Kidney (tissue), 22 donors: ENCODE results near the gene EDC3. TPM values are rescaled to one million over a fixed set of nuclear protein-coding genes. Genes with fewer than 3 reads are reported as not detected.
"Not testable (repeated sequence)": the region's sequence is repeated elsewhere in the genome, so short reads cannot be mapped to it uniquely, and the experiment has no call there.

Experiments
- DNase-seq, 5 donors: peaks; one replicate each; pipeline ENCODE4 v3.0.0-alpha.2; 2013 to 2020
- FAIRE-seq: peaks from 2 replicates; lab custom pipeline; 2012; peaks lifted over from hg19 to GRCh38; lab: Jason Lieb, UNC
- H3K27ac ChIP-seq, 2 donors: one replicate each; pipeline ENCODE4 v1.7.0; 2013; ENCODE audit warnings: low read depth in 2 of 2, low read length in 2 of 2, inconsistent platforms in 1 of 2
- H3K27me3 ChIP-seq: one replicate; pipeline ENCODE4 v1.7.1; 2013; ENCODE audit warnings: low read length, inconsistent platforms; ENCODE audit not compliant: control insufficient read depth, insufficient read depth
- H3K36me3 ChIP-seq, 3 donors: one replicate each; pipeline versions ENCODE4 v1.7.0 to v1.7.1; 2013; ENCODE audit warnings: low read length in 3 of 3, control low read depth in 1 of 3, inconsistent platforms in 1 of 3; ENCODE audit not compliant: insufficient read depth in 3 of 3, control insufficient read depth in 2 of 3
- H3K4me1 ChIP-seq, 3 donors: one replicate each; pipeline versions ENCODE4 v1.7.0 to v1.7.1; 2013; ENCODE audit warnings: low read length in 3 of 3, inconsistent platforms in 1 of 3, low read depth in 1 of 3; ENCODE audit not compliant: control insufficient read depth in 2 of 3, insufficient read depth in 2 of 3
- H3K4me3 ChIP-seq, 3 donors: one replicate each; pipeline versions ENCODE4 v1.7.0 to v1.8.1; 2013; ENCODE audit warnings: low read length in 3 of 3, control low read depth in 1 of 3, inconsistent platforms in 1 of 3
- H3K9ac ChIP-seq, 3 donors: one replicate each; pipeline versions ENCODE4 v1.7.0 to v1.7.1; 2013; ENCODE audit warnings: low read length in 3 of 3, control low read depth in 1 of 3, inconsistent platforms in 1 of 3
- H3K9me3 ChIP-seq, 3 donors: one replicate each; pipeline versions ENCODE4 v1.7.0 to v1.7.1; 2013; ENCODE audit warnings: low read length in 3 of 3, control low read depth in 1 of 3, inconsistent platforms in 1 of 3; ENCODE audit not compliant: control insufficient read depth in 2 of 3, insufficient read depth in 1 of 3
- CTCF ChIP-seq: IDR thresholded peaks from 3 replicates; pipeline ENCODE4 v1.5.1; 2012; ENCODE audit warnings: mild to moderate bottlenecking, moderate library complexity, borderline replicate concordance; ENCODE audit not compliant: insufficient read depth; ENCODE audit errors: extremely low read depth
- intact Hi-C: fragments of 100-400 bp; cut with DNase I; formaldehyde crosslinking; loops from one replicate; pipeline ENCODE4 v1.11.1; 2022
- long read RNA-seq, 10 donors: library from polyadenylated mRNA in 1 of 10; unstranded in 1 of 10; transcript quantifications; one replicate each; pipeline ENCODE4 v2.0.0 and lab custom pipeline, GENCODE V29; 2021 to 2026
- polyA plus RNA-seq: library from polyadenylated mRNA; stranded (reverse); fragments of 350-450 nt; fragmentation: Illumina TruSeq; extraction: RNeasy Lipid Tissue Mini Kit (QIAGEN cat#74804); gene quantifications from one replicate; pipeline ENCODE4 v1.2.3, GENCODE V29; 2014; ENCODE audit warnings: low read depth, low replicate concordance; ENCODE audit not compliant: insufficient read depth
- total RNA-seq: library from RNA; stranded (reverse); fragmentation: NEBNext Ultra II Directional; extraction: Animal tissue kit (Norgen Biotek cat#: 25700); gene quantifications from one replicate; pipeline ENCODE4 v1.2.1, GENCODE V29; 2021
- donor health status: control.
- donor health status: control.
- donor health status: control.
- donor health status: control.
- donor health status: control.
- donor health status: DM: yes; HTN: yes; CAD: no.
- donor health status: Normal renal cell carcinoma (clear cell type).

Gene EDC3, protein sequence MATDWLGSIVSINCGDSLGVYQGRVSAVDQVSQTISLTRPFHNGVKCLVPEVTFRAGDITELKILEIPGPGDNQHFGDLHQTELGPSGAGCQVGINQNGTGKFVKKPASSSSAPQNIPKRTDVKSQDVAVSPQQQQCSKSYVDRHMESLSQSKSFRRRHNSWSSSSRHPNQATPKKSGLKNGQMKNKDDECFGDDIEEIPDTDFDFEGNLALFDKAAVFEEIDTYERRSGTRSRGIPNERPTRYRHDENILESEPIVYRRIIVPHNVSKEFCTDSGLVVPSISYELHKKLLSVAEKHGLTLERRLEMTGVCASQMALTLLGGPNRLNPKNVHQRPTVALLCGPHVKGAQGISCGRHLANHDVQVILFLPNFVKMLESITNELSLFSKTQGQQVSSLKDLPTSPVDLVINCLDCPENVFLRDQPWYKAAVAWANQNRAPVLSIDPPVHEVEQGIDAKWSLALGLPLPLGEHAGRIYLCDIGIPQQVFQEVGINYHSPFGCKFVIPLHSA
- total RNA-seq (27.7 TPM), polyA plus RNA-seq (11.5 TPM)
- long read RNA-seq, donor 1, partial matches to known transcripts = 0 of 8 reads
- long read RNA-seq, donor 1, other reads (novel, unspliced or antisense) = 0 of 8 reads
- long read RNA-seq, donor 2, transcript EDC3-201 (7 exons, 3,763 nt) = major isoform, 6 of 10 reads
- long read RNA-seq, donor 2, partial matches to known transcripts = 0 of 10 reads
- long read RNA-seq, donor 2, other reads (novel, unspliced or antisense) = 0 of 10 reads
- long read RNA-seq, donor 3, partial matches to known transcripts = 10 of 18 reads
- long read RNA-seq, donor 3, other reads (novel, unspliced or antisense) = 0 of 18 reads
- long read RNA-seq, donor 4, transcript EDC3-201 (7 exons, 3,763 nt) = major isoform, 15 of 23 reads
- long read RNA-seq, donor 4, partial matches to known transcripts = 5 of 23 reads
- long read RNA-seq, donor 4, other reads (novel, unspliced or antisense) = 0 of 23 reads
- long read RNA-seq, donor 5 = 0 reads
- long read RNA-seq, donor 6, partial matches to known transcripts = 0 of 1 reads
- long read RNA-seq, donor 6, other reads (novel, unspliced or antisense) = 0 of 1 reads
- long read RNA-seq, donor 7, transcript EDC3-201 (7 exons, 3,763 nt) = major isoform, 6 of 23 reads
- long read RNA-seq, donor 7, partial matches to known transcripts = 7 of 23 reads
- long read RNA-seq, donor 7, other reads (novel, unspliced or antisense) = 9 of 23 reads
- long read RNA-seq, donor 8, partial matches to known transcripts = 0 of 6 reads
- long read RNA-seq, donor 8, other reads (novel, unspliced or antisense) = 0 of 6 reads
- long read RNA-seq, donor 9, transcript EDC3-201 (7 exons, 3,763 nt) = major isoform, 6 of 8 reads
- long read RNA-seq, donor 9, partial matches to known transcripts = 0 of 8 reads
- long read RNA-seq, donor 9, other reads (novel, unspliced or antisense) = 0 of 8 reads
- long read RNA-seq, donor 10, transcript EDC3-201 (7 exons, 3,763 nt) = major isoform, 8 of 10 reads
- long read RNA-seq, donor 10, partial matches to known transcripts = 0 of 10 reads
- long read RNA-seq, donor 10, other reads (novel, unspliced or antisense) = 0 of 10 reads

GRCh38 chr15:74695597-74696397 lies at the start of gene EDC3:
TSS of gene EDC3 (minus strand) at chr15:74696024. CDS start at chr15:74675124, 20,900 bp downstream.
- intact Hi-C loops = no loop called here
- Histone ChIP-seq H3K4me3 (peak within 1 kb of the TSS; percentile 80 to 99 (median 90)), H3K4me1 (peaks cover 0 to 7% (median 6%) of the 10 kb centered on the region in 3 donors), H3K9ac (peak within 1 kb of the TSS; percentile 79 to 90 (median 86)), H3K9me3 (no peaks in the 10 kb centered on the region), H3K27ac (peak within 1 kb of the TSS; percentile 9 to 62), H3K36me3 (no peaks in the 10 kb centered on the region), H3K27me3 (no peaks in the 10 kb centered on the region)
- TF ChIP-seq CTCF = no peak
- FAIRE-seq (no peak), DNase-seq (peak; percentile 92 to 98 (median 95))

- no peak for TF ChIP-seq CTCF
- peaks cover 0 to 2% (median 0%) of the 10 kb centered on the region in 3 donors for H3K9me3 ChIP-seq
- no peak overlapping the region for H3K9ac ChIP-seq
- no peaks in the 10 kb centered on the region for H3K36me3 ChIP-seq
- H3K4me1 ChIP-seq = no peaks in the 10 kb centered on the region
- FAIRE-seq = no peak
- no peak for DNase-seq
- H3K27ac ChIP-seq = no peak overlapping the region
- H3K4me3 ChIP-seq = no peak overlapping the region
- no peaks in the 10 kb centered on the region for H3K27me3 ChIP-seq
- intact Hi-C loops = no loop called here
Measured at GRCh38 chr15:74742422-74742821, 46.6 kb upstream of the EDC3 start.

- intact Hi-C loops, H3K4me3 ChIP-seq, H3K9ac ChIP-seq, H3K27ac ChIP-seq, H3K4me1 ChIP-seq, H3K9me3 ChIP-seq, H3K36me3 ChIP-seq, FAIRE-seq, H3K27me3 ChIP-seq, DNase-seq: not testable (repeated sequence)
Measured at GRCh38 chr15:74738239-74738638, 42.4 kb upstream of the EDC3 start.
